ENCODE results near the gene DDX46.
"Not testable (repeated sequence)": the region's sequence is repeated elsewhere in the genome, so short reads cannot be mapped to it uniquely, and the experiment has no call there.

The DDX46 gene

GRCh38 chr5:134784946-134785620, 26.5 kb downstream of the DDX46 start:
- no peak for DNase-seq (ENCODE audit: low read depth in 2 of 2)

GRCh38 chr5:134787692-134788091, 29.1 kb downstream of the DDX46 start:
- DNase-seq (ENCODE audit: low read depth in 2 of 2), result no peak

- no peak for DNase-seq (ENCODE audit: low read depth in 2 of 2)
These were observed 33.0 kb downstream of the DDX46 start for GRCh38 chr5:134791580-134791979.

GRCh38 chr5:134792286-134792685, 33.7 kb downstream of the DDX46 start:
- no peak for DNase-seq (ENCODE audit: low read depth in 2 of 2)

DNA sequence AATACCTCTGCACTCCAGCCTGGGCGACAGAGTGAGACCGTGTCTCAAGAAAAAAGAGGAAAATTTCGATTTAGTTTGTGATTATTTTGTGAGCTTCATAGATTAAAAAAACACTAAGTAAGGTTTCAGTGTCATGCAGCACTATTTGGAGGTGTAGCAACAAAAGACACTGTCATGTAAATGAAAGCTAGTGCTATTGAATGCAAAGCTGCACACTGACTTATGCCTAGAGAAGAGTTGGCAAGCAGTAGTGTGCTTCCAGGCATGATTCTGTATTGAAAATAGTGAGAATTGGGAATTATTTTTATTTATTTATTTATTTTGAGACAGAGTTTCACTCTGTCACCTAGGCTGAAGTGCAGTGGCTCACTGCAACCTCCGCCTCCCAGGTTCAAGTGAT, 34.5 kb downstream of the DDX46 start:
- DNase-seq (ENCODE audit: low read depth in 2 of 2), result no peak

DNA sequence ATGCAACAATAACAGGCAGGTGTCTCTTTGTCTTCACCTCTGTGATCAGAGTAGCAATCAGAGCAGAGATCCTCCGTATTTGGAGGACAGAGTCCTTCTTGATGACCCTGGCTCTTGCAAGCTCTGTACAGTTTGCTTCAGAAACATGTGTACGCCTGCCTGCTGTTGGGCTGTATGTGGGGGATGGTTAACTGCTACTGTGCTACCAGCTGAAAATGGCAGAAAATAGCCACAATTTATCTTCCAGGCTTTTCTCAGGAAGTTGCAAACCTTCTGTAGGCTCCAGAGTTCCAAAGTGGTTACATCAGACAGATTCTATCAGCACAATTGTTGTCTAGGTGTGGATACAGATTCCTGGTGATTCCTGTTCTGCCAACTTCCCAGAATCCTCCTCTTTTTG, 35.5 kb downstream of the DDX46 start:
- no peak for DNase-seq (ENCODE audit: low read depth in 2 of 2)

DNA sequence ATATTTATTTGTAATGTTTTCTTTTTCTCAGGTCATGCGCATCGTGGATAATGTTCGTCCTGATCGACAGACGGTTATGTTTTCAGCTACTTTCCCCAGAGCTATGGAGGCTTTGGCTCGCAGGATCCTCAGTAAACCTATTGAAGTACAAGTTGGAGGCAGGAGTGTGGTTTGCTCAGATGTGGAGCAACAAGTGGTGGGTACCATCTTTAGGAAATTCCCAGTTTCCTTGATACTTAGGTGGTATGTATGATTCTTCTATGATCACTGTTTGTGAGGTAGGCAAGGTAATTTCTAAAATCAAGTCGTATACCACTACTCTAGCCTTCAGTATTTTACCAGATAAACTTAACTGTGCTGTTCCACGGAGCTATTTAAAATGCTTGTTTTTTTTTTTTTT, 36.2 kb downstream of the DDX46 start:
- DNase-seq (ENCODE audit: low read depth in 2 of 2), result no peak

DNA sequence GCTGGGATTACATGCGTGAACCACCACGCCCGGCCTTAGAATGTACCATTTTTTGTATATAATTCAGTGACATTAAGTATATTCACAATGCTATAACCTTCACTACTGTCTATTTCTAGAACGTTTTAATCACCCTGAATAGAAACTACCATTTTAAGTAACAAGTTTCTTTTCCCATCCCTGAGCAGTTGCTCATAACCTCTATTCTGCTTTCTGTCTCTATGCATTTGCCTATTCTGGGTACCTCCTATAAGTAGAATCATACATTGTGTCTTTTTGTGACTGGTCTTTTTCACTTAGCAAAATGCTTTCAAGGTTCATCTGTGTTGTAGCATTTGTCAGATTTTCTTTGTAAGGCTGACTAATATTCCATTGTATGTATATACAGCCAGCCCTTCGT, 39.9 kb downstream of the DDX46 start:
- no peak for DNase-seq (ENCODE audit: low read depth in 2 of 2)

GRCh38 chr5:134803821-134804220, 45.2 kb downstream of the DDX46 start:
- no peak for DNase-seq (ENCODE audit: low read depth in 2 of 2)

DNA sequence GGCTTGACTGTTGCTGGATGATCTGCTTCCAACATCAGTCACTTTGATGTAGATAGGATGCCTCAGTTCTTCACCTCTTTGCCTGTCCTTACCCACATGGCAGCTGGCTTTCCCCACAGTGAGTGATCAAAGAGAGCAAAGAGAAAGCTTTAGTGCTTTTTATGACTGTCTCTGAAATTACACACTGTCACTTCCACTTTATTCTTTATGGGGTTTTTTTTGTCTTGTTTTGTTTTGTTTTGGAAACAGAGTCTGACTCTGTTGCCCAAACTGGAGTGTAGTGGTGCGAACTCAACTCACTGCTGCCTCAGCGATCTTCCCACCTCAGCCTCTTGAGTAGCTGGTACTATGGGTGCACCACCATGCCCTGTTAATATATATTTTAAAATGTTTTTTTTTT, 54.8 kb downstream of the DDX46 start:
- no peak for DNase-seq (ENCODE audit: low read depth in 2 of 2)

DNA sequence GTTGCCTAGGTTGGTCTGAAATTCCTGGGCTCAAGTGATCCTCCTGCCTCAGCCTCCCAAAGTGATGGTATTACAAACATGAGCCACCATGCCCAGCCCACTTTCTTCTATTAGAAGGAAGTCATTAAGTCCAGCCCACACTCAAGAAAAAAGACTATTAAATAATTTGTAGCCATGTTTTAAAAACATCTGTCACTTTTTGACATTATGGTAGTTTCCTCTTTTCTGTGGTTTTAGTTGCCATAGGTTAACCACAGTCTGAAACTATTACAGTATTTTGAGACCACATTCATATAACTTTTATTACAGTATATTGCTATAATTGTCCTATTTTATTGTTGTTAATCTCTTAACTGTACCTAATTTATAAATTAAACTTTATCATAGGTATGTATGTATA, 55.2 kb downstream of the DDX46 start:
- DNase-seq (ENCODE audit: low read depth in 2 of 2), result no peak

GRCh38 chr5:134817006-134817405, 58.4 kb downstream of the DDX46 start:
- DNase-seq (ENCODE audit: low read depth in 2 of 2), result no peak

DNA sequence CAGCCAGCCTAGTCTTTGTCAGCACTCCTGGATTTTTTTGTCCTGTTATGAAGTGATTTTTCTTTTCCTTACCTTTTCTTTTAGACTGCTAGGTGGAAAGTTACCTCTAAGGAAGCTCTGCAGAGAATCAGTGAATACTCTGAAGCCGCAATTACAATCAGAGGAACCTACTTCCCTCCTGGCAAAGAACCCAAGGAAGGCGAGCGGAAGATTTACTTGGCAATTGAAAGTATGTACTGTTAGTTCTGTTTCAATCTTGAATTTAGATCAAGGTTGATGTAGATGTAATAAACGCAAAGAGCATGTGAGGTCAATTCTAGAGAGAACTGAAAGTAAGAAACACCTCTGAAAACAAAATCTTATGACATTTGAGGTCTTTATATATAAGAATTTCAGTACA, 60.2 kb downstream of the DDX46 start:
- DNase-seq (ENCODE audit: low read depth in 2 of 2), result no peak

- DNase-seq (ENCODE audit: low read depth in 2 of 2), result no peak
These were observed 60.9 kb downstream of the DDX46 start for GRCh38 chr5:134819407-134819963.

DNA sequence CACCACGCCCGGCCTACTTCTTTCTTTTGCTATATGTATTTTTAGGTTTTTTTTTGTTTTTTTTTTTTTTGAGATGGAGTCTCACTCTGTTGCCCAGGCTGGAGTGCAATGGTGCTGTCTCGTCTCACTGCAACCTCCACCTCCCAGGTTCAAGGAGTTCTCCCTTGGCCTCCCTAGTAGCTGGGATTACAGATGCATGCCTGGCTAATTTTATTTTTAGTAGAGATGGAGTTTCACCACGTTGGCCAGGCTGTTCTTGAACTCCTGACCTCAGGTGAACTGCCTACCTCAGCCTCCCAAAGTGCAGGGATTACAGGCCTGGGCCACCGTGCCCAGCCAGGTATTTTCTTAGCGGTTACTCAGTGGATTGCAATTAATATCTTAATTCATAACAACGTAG, 63.3 kb downstream of the DDX46 start:
- no peak for DNase-seq (ENCODE audit: low read depth in 2 of 2)

- DNase-seq (ENCODE audit: low read depth in 2 of 2), result no peak
These were observed 66.1 kb downstream of the DDX46 start for GRCh38 chr5:134824681-134825080.

DNA sequence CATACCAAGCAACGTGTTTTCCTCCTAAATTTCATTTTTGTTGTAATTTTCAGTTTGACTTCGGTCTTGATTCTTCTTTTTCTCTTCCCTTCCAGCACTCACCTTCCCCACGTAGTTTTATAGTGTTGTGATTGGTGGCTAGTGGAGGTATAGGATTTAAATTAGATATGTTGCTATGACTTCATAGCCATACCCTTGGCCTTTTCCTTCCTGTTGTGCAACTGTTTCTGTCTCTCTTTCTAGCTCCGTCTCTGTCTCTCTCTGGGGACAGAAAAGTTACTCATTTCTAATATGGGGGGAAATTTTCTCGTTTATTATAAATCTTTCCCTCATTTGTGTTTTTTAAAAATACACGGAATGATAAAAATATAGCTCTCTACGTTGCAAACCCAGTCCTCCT, 66.6 kb downstream of the DDX46 start:
- DNase-seq (ENCODE audit: low read depth in 2 of 2), result no peak

DNA sequence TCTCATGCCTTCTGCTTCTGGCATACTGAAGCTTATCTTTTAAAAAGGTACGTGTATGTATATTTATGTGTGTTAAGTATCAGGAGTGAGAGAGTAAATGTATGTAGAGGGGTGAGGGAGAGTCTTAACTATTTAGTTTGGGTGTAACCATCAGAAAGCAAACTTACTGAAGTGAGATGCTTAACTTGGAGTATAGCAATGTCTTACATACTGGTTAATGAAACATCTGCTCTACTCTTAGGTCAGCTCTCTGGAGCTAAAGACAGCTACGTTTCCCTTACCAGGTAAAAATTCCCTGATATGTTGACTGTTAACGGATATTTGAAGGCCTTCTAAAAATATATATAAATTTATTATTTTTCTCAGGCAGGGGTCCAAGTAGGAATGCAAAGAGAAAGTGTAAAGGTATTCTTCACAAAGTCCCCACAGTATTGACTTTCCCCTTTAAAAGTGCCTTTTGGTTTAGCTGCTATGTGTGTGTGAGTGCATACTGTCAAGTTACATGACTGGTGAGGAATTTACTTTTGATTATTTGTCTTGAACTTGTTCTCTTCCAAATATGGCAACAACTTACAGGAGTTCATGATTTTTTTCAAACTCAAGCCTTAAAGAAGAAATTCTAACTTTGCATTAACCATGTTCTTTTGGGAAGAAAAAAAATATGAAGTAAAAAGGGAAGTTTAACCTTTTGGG, 74.9 kb downstream of the DDX46 start:
- DNase-seq (ENCODE audit: low read depth in 2 of 2), result no peak

DNA sequence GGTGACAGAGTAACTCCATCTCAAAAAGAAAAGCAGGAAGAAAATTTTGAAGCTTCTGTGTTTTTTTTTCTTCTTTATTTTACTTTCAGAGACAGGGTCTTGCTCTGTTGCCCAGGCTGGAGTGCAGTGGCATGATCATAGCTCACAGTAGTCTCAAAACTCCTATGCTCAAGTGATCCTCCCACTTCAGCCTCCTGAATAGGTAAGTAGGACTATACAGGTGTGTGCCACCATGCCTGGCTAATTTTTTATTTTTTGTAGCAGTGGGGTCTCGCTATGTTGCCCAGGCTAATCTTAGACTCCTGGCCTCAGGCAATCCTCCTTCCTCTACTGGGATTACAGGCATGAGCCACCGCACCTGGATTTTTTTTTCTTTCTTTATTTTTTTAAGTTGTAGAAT, 77.0 kb downstream of the DDX46 start:
- DNase-seq (ENCODE audit: low read depth in 2 of 2), result no peak

DNA sequence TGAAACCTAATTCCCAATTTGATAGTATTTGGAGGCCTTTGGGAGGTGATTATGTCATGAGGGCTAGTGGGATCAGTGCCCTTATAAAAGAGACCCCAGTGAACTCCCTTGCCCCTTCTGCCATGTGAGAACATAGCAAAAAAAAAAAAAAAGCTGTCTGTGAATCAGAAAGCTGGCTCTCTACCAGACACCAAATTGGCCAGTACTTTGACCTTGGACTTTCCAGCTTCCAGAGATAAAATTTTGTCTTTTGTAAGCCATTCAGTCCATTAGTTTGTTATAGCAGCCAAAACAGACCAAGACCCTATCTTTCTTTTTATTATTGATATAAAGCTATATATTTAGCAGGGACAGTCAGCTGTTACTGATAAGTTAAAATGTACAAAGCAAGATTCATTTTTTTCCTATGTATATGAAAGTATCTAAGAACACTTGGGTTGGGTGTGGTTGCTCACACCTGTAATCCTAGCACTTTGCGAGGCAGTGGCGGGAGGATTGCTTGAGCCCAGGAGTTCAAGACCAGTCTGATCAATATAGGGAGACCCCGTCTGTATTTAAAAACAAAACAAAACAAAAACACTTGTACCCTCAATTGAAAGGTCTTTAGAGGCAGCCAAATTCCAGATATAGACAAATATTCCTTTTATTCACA, 79.1 kb downstream of the DDX46 start:
- DNase-seq (ENCODE audit: low read depth in 2 of 2), result no peak

- DNase-seq (ENCODE audit: low read depth in 2 of 2), result not testable (repeated sequence)
These were observed 79.8 kb downstream of the DDX46 start for GRCh38 chr5:134838361-134838760.

- DNase-seq (ENCODE audit: low read depth in 2 of 2), result no peak
These were observed 82.2 kb downstream of the DDX46 start for GRCh38 chr5:134840811-134841210.

DNA sequence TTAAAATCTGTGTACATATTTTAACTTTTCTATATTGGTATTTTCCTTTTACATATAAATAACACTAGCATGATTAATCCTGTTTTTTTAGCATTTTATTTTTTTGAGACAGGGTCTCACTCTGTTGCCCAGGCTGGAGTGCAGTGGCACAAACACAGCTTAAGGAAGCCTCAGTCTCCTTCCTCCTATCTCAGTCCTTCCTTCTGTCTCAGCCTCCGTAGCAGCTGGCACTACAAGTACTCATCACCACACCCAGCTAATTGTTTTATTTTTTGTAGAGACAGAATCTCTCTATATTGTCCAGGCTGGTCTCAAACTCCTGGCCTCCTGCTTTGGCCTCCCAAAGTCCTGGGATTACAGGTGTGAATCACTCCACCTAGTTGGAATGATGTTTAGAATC, 85.7 kb downstream of the DDX46 start:
- DNase-seq (ENCODE audit: low read depth in 2 of 2), result no peak

All from stimulated activated CD8-positive, alpha-beta memory T cell treated with anti-CD3 and anti-CD28 coated beads, Interleukin-7, amount 100 ng/mL, for 4 hours (primary cell).